Endometrial microvascular endothelial cells (primary cell): Measurements from ENCODE around the gene CPE. TPM values are rescaled to one million over a fixed set of nuclear protein-coding genes. Genes with fewer than 3 reads are reported as not detected.
"Not testable (repeated sequence)": the region's sequence is repeated elsewhere in the genome, so short reads cannot be mapped to it uniquely, and the experiment has no call there.

Experiments used
- in situ Hi-C: cut with HindIII; loops from 2 replicates; pipeline ENCODE4 v1.10.0; 2017; ENCODE audit warnings: low sequenced_read_pairs, low pct_unique_long_range_greater_than_20kb; ENCODE audit errors: inconsistent ontology term
- total RNA-seq: library from RNA; depleted of rRNA; stranded (reverse); fragments of >200 nt; gene quantifications from one replicate; pipeline ENCODE4 v1.2.3, GENCODE V29; 2015; ENCODE audit errors: inconsistent ontology term

CPE gene
- total RNA-seq, result 0.09 TPM

GRCh38 chr4:165378745-165379677 lies at the start of gene CPE:
Gene CPE (plus strand): TSS chr4:165379008. CDS start chr4:165379222, 214 bp downstream.
- in situ Hi-C loops, result no loop called here

- in situ Hi-C loops, result no loop called here
Observed at GRCh38 chr4:165330071-165330470, 48.7 kb upstream of the CPE start.

DNA sequence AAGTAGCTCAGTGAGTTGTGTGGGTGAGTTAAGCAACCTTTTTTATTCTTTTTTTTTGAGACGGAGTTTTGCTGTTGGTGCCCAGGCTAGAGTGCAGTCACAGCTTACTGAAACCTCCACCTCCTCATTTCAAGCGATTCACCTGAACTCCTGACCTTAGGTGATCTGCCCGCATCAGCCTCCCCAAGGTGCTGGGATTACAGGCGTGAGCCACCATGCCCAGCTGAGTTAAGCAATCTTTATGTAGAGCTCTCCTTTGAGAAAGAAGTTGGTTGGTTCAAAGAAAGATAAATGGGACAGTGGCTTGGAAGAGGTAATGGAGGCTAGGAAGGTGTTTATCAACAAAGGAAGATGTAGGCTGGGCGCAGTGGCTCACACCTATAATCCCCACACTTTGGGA lies 48.1 kb upstream of the CPE start:
- in situ Hi-C loops, result no loop called here

DNA sequence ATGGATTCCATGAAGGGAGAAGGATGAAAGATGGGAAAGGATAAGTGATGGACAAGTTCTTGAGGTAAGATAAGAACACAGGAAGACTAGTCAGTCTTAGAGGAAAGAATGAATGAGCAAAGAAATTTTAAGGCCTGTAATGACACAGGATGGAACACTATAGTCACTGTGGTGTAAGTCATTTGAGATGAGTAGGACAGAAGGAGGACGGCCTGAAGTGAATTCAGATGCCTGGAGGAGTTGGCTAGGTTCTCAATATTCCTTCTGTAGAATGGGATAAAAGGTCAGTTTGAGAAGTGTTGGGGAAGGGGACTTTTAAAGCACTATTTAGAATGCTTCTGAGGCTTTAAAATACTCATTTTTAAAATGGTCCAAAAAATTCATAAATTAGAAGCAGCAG lies 47.4 kb upstream of the CPE start:
- in situ Hi-C loops, result no loop called here

GRCh38 chr4:165331823-165332222 lies 47.0 kb upstream of the CPE start:
- in situ Hi-C loops, result no loop called here

GRCh38 chr4:165332502-165332901 lies 46.3 kb upstream of the CPE start:
- in situ Hi-C loops, result no loop called here

DNA sequence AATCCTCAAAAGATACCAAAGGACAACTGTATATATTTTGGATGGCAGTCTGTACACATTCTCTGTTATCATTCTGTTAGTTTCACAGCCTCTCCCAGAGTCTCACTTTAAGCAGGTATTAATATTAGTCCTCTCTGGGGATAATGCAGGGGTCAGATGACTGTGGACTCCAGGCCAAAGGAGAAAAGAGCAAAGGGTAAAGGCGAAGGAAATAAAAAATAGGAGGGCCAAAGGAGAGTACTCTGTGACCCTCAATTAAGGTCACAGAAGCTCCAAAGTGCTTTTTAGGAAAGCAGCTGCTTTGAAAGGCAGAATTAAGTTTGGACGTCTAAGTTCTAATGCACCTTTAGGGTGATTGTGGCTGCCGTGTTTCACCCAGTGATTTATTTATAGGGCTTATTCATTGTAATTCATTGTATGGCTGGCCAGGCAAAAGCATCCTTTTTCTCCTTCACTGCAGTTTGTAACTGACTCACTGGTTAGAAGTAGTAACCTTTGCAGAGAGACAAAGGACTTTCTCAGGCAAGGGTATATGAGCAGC lies 43.6 kb upstream of the CPE start:
- in situ Hi-C loops, result no loop called here

GRCh38 chr4:165336743-165337142 lies 42.1 kb upstream of the CPE start:
- in situ Hi-C loops, result no loop called here

DNA sequence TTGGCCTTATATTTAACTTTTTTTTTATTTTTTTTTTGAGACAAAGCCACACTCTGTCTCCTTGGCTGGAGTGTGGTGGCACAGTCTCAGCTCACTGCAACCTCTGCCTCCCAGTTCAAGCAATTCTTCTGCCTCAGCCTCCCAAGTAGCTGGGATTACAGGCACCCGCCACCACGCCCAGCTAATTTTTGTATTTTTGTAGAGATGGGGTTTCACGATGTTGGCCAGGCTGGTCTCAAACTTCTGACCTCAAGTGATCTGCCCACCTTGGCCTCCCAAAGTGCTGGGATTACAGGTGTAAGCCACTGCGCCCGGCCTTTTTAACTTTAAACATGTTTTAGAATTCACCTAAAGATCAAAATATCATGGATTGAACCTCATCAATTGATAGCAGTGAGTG lies 36.5 kb upstream of the CPE start:
- in situ Hi-C loops, result not testable (repeated sequence)

DNA sequence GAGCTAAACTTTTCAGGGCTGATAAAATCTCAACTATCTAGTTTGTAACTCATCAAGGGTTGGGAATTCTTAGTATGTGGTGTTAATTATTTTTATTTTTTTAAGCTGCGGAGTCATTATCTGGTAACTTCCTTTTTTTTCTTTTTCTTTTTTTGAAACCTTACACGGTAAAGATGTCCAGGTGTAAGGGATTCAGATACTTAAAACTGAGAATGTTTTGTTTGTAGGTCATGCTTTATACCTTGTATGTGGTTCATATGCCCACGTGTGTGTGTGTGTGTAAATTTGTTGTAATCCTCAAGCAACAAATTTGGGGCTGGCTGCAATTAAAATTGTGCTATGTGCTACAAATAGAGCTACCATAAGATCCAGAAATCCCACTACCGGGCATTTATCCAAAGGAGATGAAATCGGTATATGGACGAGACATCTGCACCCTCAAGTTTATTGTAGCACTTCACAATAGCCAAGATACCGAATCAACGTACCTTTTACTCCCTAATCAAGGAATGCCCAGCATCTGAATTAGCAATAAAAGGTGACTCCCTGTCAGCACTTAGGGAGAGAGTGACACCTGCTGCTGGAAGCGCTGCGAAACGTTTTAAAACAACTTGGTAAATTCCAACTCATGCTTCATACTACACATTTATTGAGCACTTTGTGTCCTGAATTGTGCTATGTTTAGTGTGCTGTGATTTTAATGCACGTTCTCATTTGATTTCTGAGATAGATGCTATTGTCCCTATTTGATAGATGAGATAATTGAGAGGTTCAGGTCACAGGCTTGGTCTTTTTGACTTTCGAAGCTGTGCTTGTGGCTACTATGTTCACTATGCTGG lies 35.2 kb upstream of the CPE start:
- in situ Hi-C loops, result no loop called here

DNA sequence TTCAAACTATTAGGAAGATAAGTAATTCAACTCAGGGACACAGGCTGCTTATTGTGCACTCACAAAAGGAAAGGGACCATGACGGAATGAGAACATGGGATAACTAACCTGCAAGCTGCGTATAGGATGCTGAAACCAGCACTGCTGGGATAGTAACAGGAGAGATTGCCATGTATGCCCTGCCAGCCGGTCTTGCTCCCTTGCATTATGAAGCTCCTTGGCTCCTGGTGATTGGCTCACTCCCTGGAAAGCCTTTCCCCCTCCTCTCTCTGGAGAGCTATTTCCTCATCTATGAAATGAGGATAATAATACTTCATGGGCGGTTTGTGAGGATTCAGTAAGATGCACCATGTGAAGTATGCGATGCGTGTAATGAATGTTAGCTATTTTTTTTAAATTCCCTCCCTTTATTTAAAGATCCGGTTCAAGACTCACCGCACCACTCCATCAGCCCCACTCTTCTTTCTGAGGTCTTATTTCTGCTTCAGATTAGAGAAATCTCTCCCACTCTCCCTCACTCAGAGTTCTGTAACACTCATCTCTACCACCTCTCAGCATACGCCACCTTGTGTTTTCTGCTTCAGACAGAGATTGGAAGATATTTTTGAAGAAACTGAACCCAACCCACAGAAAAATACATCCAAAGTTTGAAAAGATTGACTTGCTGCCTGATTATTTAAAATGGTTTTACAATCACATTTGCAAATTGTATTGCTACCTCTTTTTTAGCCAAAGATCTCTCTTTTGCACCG lies 33.0 kb upstream of the CPE start:
- in situ Hi-C loops, result no loop called here

DNA sequence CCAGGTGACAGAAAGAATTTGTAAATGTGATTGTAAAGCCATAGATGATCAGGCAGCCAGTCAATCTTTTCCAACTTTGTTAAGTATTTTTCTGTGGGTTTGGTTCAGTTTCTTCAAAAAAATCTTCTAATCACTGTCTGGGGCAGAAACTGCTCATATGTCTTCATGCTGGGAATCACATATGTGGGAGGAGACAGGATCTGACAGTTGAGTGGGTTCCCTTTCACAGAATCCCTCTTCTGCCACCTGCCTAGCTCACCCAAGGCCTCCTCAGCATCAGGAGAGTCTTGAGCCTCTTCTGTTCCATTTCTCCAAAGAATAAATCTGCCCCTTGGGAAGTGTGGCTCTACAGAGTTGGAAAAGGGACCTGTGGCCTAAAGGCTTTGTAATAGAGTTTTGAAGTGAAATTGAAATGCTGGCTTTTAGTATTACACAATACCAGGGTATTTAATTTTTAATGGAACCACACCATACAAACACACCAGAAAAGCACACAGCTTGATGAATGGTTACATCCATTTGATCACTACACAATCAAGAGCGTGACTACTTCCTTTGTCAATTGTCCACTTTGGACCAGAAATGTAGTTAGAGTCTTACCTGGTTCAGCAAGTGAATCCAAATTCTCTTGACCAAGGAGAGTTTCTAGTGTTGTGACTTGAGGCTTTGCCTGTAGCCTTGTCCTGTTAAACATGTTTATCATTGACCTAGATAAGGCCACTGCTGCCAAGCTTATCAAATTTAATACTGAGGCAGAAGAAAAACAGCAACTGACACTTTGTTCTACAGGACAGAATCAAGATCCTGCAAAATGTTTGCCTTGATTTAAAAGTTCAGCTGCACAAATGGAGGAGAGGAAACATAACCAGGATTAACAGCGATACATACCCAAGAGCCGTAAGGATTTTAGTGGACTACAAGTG lies 30.9 kb upstream of the CPE start:
- in situ Hi-C loops, result no loop called here

GRCh38 chr4:165351359-165352130 lies 27.3 kb upstream of the CPE start:
- in situ Hi-C loops, result no loop called here

- in situ Hi-C loops, result no loop called here
Observed at GRCh38 chr4:165355900-165356300, 22.9 kb upstream of the CPE start.

DNA sequence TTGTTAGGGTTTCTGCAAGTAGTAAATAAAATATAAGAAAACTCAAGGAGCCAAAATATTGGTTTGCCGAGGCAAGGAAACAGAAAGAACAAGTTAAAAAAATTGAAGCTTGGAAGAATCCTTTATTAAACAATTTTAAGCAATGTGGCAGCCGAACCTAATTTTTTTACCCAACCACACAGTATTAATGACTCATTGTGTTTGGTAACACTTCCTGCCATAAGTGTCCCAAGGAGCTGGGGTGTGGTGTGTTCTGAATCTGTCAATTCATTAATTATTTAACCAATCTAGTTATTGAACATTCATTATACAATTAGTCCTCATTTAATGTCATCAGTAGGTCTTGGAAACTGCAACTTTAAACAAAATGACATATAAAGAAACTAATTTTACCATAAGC lies 19.3 kb upstream of the CPE start:
- in situ Hi-C loops, result no loop called here

DNA sequence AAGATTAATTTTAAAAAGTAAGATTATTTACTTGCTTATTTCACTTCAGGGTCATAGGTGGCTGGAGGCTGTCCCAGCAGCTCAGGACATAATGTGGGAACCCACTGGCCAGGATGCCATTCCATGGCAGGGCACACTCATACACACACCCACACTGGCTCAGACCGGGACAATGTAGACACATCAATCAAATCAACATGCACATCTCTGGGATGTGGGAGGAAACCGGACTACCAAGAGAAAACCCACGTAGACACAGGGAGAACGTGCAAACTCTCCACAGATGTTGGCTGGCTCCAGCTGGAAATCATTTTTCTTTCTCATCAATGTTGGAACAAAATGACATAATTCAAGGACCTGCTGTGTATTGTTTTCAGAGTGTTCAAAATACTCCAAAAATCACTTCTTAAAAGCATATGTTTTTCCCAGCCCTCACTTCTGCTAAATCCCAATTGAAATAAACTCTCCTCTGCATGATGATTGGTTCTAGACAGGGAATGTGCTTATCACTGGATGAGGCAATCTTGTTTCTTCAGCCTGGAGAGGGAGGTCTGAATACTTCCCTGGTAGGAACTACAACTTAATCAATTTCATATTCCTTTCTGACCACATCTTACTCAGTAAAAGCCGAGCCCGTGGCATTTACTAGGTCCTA lies 18.6 kb upstream of the CPE start:
- in situ Hi-C loops, result no loop called here
